ENCODE measurements around the gene CLK3.
"Not testable (repeated sequence)": the region's sequence is repeated elsewhere in the genome, so short reads cannot be mapped to it uniquely, and the experiment has no call there.

CLK3 gene

DNA sequence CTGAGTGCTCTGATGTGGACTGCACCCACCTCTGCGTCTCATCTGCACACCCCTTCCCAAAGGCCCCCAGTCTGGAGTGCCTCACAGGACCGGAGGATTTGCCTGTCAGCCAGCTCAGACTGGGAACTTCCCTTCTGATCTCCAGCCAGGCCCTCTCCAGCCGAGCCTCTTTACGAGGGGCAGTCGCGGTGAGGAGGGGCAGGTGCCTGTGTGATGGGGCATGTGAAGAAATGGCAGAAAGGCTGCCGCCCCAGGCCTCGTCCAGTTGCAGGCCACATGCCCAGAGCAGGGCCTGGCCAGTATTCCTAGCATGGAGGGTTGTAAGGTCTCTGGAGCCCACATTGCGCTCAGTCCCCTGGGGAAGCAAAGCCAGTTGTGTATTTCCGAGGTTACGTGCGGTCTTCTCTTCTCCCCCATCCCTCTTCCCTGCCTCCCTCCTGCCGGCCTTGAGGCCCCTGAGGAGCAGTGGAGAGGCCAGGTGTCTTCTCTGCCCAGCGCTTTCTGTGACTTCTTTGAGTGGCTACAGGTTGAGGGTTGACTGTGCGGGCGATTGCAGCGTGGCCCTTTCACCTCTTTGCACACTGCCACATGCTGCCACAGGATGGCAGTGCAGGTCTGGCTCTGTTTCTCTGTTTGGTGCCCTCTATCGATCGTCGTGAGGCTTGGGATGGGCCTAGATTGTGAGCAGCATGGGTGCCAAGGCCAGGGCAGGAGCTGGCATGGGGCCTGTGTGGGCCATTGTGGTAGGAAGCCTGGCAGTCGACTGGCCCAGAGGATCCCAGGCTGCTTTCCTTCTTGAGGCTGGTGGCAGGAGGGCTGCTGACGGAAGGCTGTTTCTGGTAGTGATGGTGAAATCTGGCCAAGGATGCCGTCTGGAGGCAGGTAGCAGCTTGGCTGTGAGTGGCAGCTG, 5.3 kb downstream of the CLK3 start:
- peak; percentile 70 for DNase-seq (ENCODE audit: low read depth)

DNA sequence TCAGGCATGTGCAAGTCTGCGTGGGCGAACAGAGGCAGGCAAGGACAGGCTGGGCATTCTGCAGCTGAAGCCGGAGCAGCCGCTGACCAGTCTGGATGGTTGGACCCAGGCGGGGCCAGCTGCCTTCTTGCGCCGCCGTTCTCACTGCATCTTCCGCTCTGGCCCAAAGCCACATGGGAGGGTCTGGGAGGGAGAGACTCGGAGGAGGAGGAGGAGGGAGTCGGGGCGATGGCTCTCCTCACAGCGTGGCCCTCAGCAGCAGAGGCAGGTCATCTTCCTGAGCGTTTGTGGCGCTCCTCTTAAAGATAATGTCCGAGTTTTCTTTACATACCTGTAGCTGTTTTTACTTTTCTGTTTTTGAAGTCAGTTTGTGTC, 5.9 kb downstream of the CLK3 start:
- no peak for DNase-seq (ENCODE audit: low read depth)

DNA sequence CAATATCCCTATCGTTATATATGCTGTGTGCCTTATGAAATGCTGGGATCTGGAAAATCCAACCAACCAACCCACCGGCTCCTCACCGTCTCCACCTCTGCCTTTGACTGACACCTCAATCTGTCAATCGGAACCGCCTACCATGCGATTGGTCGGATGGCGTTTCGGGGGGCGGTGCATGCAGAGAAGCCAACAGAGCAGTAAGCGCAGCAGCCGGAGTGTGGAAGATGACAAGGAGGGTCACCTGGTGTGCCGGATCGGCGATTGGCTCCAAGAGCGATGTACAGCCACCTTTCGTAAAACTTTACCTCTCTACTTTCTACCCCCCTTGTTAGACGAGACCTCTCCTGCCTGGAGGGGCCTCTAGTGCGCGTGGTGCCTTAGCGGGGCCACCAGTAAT, 6.3 kb downstream of the CLK3 start:
- DNase-seq (ENCODE audit: low read depth), result no peak

DNA sequence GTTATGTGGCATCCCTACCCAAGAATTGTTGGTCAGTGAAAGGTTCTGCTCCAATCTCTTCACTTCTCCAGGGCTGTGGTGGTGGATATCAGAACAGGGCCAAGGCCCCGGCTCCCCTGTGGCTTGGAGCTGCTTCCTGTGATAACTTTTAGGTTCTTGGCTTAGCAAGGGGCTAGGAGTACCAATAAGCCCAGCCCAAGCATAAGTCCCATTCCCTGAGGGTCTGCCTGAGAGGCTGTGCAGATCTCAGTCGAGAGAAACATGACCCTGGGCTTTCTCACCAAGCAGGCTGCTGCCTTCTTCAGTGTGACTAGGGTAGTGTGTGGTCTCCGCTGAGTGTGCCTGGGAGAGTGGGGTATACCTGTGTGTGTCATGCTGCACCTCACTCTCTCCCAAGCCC, 7.1 kb downstream of the CLK3 start:
- no peak for DNase-seq (ENCODE audit: low read depth)

DNA sequence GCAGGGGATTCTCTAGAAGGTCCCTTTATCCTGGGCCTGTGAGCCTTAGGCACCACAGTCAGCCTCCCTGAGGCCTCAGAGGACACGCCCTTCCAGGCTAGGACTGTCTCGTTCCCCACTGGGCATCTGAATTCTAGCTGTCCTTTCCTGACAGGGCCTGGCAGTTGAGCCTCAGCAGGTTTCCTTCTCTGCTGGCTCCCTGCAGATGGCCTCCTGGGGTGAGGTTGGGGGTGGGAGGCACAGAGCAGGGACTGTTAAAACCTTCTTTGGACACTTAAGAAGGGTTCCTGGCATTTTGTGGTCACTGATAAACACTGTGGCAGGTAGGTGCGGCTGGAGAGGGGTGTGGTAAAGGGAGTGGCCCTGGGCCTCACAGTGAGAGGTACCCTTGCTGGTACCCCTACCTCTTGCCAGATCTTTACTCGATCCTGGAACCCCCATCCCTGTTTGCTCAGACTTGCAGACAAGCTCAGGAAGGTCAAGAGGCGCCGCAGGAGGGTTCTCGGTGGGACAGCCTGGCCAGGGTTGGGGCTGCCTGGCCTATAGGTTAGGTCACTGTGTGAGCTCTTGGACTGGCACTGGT, 8.5 kb downstream of the CLK3 start:
- no peak for DNase-seq (ENCODE audit: low read depth)

DNA sequence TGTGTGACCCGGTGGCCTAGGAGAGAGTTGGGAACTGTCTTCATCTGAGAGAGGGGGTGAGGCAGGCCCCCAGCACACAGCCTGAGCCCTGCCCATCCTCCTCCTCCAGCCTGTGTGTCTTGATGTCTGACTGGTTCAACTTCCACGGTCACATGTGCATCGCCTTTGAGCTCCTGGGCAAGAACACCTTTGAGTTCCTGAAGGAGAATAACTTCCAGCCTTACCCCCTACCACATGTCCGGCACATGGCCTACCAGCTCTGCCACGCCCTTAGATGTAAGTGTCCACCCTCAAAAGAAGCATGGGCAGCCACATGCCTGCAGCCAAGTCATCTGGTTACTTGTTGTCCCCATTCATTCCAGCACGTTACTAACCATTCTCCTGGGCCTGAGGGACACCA, 10.1 kb downstream of the CLK3 start:
- DNase-seq (ENCODE audit: low read depth), result no peak

DNA sequence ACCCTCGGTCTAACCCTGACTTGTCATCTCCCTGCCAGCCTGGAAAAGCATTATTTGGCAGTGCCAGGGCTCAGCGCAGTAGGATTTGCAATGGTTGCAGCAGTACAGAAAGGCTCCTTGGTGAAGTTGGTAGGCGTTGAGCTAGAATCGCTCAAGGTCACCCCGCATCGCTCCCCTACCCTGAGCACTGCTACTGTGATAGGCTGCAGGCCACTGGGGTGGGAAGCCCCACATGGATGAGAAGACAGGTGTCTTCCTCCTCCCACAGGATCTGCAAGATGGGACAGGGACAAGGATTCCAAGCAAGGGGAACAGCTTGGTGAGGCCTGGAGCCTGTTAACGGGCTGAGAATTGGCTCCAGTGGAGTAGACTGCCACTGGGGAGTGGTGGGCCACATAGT, 10.7 kb downstream of the CLK3 start:
- DNase-seq (ENCODE audit: low read depth), result no peak

DNA sequence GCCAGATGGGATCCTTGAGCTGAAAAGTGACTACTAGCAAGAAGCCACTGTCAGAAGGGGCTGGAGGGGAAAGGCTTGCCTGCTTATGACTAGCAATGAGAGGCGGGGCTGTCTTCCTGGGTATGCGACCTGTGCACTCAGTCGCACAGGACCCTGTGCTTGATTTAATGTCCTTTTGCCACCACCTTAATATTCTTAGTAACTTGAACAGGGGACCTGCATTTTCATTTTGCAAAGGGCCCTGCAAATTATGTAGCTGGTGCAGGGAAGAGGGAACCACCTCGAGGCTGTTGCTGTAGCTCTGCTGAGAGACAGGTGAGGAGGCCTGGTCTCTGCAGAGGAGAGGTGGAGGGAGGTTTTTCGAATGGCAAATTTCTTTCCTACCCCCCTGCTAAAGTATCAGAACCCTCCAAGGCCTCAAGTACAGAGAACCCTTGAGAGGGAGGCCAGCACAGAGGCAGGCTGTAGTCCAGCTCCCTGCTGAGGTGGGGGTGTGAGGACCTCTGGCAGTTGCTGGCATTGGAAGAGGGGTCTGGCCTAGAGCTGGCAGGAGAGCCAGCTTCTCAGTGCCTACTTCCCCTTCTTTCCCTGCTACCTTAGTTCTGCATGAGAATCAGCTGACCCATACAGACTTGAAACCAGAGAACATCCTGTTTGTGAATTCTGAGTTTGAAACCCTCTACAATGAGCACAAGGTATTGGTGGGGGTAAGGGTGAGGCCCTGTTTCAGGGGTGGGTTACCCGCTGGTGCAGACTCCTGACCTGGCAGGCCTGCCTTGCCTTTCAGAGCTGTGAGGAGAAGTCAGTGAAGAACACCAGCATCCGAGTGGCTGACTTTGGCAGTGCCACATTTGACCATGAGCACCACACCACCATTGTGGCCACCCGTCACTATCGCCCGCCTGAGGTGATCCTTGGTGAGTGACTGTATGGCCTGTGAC, 11.4 kb downstream of the CLK3 start:
- no peak for DNase-seq (ENCODE audit: low read depth)

DNA sequence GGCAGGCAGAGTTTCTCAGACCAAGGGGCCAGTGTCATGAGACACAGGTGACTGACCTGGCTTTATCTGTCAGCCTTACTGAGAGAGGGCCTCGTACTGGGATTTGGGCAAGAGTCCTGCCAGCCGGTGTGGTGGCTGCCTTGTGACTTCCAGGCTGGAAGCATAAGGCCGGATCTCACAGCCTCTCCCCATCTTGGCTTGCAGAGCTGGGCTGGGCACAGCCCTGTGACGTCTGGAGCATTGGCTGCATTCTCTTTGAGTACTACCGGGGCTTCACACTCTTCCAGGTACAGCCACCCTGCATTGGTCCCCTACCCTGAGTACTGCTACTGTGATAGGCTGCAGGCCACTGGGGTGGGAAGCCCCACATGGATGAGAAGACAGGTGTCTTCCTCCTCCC, 12.1 kb downstream of the CLK3 start:
- DNase-seq (ENCODE audit: low read depth), result no peak

DNA sequence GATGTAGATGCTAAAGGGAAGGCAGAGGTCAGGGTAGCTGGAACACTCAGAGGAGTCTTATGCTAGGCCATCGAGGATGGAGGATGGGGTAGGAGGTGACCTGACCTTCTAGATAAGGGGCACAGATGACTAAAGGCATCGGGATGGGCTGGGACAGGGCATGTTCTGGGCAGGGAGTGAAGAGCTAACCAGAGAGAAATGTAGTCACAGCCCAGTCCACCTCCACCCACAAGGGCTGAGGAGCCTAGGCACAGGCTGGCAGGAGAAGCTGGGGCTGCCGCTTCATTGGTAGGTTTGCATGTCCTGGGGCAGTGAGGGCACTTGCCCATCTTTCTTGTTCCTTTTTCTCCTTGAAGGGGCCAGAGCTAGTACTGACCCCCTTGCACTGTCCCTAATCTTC, 12.6 kb downstream of the CLK3 start:
- DNase-seq (ENCODE audit: low read depth), result no peak

DNA sequence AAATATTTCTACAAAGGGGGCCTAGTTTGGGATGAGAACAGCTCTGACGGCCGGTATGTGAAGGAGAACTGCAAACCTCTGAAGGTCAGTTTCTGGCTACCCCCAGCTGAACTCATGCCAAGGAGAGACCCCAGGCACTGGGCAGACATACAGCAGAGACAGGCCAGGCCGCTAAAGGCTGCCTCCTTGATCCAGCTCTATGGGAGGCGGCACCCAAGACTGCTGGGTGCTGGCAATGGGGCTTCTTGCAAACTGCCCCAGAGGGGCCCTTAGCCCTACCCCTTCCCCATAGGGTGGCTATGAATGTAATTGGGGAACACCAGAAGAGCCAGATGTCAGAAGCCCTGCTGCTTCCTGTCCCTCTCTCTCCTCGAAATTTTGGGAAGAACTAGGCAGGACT, 13.3 kb downstream of the CLK3 start:
- no peak for DNase-seq (ENCODE audit: low read depth)

DNA sequence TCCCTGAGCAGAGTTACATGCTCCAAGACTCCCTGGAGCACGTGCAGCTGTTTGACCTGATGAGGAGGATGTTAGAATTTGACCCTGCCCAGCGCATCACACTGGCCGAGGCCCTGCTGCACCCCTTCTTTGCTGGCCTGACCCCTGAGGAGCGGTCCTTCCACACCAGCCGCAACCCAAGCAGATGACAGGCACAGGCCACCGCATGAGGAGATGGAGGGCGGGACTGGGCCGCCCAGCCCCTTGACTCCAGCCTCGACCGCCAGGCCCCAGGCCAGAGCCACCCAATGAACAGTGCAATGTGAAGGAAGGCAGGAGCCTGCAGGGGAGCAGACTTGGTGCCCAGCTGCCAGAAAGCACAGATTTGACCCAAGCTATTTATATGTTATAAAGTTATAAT, 14.1 kb downstream of the CLK3 start:
- not testable (repeated sequence) for DNase-seq (ENCODE audit: low read depth)

DNA sequence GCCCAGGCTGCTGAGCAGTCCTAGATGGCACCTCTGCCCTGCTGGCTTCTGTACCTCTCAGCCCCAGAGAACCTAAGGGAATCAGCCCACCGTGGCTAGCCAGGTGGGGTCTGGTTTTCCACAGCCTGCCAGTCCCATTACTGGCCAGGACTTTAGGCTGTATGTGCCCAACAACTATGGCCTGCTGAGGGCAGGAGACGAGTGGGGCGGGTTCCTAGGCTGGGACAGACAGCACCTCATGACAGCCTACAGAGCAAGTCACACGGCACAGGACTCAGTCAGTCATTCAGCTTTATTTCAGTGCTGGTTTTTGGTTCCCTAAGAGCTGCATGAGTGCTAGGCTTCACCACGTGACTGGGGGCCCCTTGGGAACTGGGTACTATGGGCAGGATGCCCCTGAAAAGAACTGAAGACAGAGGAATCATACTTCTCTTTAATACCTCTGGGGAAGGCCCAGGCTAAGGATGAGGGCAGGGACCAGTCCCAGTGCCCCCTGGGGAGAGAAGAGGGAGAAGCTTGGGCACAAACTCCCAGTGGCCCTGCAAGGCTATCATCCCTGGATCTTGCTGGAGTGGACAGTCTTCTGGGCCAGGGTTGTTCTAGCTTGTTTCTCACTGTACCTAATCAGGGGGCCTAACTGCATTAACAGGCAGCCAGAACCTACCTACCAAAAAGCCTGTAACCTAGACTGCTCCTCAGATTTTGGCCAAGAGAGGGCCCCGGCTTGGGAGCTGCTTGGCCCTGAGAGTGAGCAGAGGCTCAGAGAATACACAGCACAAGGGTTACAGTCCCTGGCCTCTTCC, 14.8 kb downstream of the CLK3 start:
- no peak for DNase-seq (ENCODE audit: low read depth)

DNA sequence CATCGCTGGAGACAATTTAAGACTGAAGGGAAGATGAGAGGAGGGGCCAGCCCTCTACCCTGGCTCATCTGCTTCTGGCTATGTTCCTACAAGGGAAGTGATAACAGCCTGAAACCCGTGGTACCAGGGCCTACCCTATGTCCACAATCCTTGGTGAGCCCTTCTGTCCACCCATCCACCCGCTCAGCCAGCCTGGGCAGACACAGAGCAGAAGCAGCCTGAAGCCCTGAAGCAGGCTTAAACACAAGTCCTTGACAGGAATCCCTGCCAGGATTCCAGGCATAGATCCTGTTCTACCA, 15.4 kb downstream of the CLK3 start:
- DNase-seq (ENCODE audit: low read depth), result no peak

DNA sequence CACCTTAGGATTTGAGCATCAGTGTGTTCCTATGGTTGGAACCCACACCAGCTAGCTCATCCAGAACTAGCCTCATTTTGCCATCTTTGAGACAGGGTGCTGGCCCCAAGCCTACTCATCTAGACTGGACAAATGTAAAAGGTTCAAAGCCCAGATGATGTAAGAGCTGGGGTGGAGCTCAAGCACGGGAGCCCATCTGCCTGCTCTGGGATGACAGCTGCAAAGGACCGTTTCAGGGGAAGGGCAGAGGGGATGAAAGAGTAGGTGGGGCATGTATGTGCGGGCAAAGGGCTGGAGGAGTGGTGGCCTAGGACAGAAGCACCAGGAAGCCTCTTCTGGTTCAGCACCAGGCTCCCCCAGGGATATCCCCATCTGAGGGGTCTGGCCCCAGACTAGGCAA, 15.8 kb downstream of the CLK3 start:
- no peak for DNase-seq (ENCODE audit: low read depth)

DNA sequence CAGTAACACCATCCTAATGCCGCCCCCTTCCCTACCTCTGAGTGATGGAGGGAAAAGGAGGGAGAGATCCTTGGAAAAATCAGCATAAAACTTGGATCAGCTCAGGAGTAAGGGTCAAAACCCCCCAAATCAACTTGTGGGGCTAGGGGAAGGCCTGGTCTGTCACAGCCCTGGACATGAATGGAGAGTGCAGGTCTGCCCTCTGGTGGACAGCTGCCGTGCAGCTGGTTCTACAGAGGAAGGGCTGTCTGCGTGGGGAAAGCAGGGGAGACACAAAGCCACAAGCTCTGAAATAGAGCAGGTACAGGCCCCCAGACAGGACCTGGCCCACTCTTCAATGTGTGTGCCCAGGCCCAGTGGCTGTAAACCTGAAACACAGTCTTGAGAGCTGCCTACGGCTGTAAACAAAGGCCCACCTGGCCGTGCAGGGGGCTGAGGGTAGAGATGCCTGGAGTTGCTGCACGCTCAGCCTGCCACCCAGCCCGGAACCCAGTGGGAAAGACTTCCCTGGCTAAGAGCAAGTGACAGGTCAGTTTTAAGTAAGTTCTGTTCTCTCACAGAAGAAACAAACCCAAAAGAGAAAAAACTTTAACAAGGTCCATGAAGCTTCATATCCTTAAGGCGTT, 16.4 kb downstream of the CLK3 start:
- peak; percentile 48 for DNase-seq (ENCODE audit: low read depth)

DNA sequence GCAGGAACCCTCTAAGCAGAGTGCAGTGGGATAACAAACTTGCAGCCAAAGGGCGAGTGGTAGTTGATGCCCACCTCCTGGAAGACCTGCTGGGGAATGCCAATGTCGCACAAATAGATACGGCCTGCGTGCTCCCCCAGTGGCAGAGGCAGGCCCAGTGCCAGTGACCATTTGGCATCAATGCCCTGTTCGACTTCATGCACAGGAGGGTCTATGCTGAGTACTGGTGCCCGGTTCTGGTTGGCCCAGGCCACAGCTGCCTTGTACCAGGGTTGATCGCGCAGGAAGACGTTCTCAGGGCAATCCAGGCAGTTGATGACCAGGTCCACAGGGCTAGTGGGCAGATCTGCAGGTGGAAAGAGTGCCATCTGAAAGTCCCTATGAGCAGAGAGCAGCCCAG, 17.0 kb downstream of the CLK3 start:
- no peak for DNase-seq (ENCODE audit: low read depth)

DNA sequence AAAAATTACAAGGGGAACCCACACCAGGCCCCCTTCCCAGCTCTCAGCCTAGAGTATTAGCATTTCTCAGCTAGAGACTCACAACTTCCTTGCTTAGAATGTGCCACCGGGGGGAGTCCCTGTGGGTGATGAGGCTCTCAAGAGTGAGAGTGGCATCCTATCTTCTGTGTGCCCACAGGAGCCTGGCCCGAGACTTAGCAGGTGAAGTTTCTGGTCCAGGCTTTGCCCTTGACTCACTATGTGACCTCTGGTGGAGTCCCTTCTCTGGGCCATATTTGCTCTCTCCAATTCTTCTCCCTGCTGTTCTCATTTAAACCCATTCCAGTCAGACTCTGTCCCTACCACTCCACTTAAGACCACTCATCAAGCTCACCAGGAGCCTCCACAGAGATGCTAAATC, 18.1 kb downstream of the CLK3 start:
- no peak for DNase-seq (ENCODE audit: low read depth)

DNA sequence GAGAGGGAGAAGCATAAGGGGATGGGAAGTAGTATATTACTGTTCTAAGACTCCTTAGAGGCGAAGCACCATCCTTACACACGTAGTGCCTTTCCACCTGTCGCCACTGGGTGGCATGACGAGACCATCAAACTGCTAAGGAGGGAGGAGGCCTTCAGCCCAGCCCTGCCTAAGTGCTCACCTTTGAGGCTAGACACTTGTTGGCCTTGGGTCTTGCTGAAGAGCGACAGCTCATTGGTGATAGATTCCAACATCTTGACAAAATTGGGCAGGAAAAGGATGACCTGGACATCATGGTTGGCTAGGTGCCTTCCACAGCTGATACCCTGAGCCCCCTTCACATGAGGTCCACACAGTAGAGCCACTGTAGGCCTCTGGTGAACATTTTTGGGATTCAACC, 19.6 kb downstream of the CLK3 start:
- peak; percentile 55 for DNase-seq (ENCODE audit: low read depth)

DNA sequence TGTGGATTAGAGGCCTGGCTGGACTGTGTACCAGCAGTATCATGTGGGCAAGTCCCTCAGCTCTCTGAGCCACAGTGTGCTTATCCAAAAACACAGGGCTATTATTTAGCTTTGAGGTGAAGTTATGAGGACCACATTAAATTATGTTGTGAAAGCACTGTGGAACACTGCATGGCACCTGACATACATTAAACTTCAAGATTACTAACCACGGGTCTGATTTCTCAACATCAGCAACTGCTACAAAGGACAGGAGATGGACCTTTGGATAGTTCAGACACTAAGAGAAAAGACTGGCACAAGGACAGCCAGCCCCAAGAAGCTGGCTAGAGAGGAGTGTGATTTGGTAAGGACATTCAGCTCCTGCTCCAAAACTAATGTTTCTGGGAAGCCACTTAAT, 21.3 kb downstream of the CLK3 start:
- no peak for DNase-seq (ENCODE audit: low read depth)

DNA sequence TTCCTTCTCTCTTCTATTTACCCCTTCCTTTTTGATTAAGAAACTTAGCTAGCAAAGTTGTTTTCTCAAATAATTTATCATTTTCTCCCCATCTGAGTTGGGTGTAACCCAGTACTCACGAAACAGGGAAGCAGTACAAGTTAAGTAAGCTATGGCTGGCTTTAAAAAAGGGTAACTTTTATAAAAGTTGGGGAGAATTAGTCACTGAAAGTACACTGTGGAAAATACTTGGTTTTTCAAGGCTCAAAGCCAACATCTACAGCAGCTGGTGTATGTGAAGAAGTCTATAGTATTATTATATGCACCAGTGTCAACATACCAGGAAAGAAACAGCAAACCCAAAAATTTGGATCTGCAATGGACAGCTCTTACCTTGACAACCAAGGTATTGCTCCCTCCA, 25.5 kb downstream of the CLK3 start:
- no peak for DNase-seq (ENCODE audit: low read depth)

DNA sequence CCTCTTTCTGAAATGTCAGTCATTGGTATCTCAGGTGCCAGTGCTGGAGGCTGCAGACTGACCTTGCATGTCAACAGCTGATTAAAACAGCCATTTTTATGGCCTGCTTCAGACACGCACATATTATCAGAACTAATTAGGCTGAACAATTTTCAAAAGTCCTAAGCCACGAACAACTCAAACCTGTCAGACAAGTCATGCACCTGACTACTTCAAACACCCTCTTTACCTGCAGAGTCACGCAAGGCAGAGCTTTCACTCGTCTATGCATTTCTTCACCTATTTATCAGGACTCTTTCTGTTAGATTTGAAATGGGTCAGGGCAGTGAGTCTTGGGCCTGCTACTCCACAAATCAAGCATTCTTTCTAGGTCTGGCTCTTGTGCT, 26.7 kb downstream of the CLK3 start:
- no peak for DNase-seq (ENCODE audit: low read depth)

Data from activated T-cell treated with anti-CD3 and anti-CD28 coated beads for 24 hours (primary cell).